CD14-positive monocyte (primary cell): Measurements from ENCODE around the gene PTPRN. TPM values are rescaled to one million over a fixed set of nuclear protein-coding genes. Genes with fewer than 3 reads are reported as not detected.

Source experiments
- DNase-seq, 3 donors: peaks; one replicate each; pipeline ENCODE4 v3.0.0-alpha.2; 2011 to 2022
- H2AFZ ChIP-seq: 2 replicates; pipeline ENCODE4 v1.6.0; 2012; ENCODE audit warnings: mild to moderate bottlenecking, low read depth, low read length, inconsistent platforms; ENCODE audit not compliant: insufficient read depth, poor library complexity, severe bottlenecking
- H3K27ac ChIP-seq, 2 donors: 1 replicate in 1 of 2; 2 replicates in 1 of 2; pipeline ENCODE4 v1.5.1; 2012 to 2013; ENCODE audit warnings: low read length in 2 of 2, control low read depth in 1 of 2, inconsistent platforms in 1 of 2, low read depth in 1 of 2, mild to moderate bottlenecking in 1 of 2
- H3K27me3 ChIP-seq, 2 donors: one replicate each; pipeline versions ENCODE4 v1.6.0 to v1.6.1; 2011 to 2013; ENCODE audit warnings: low read length in 2 of 2; ENCODE audit not compliant: control insufficient read depth in 2 of 2, insufficient read depth in 2 of 2
- H3K36me3 ChIP-seq, 2 donors: replicated peaks in 1 of 2; 1 replicate in 1 of 2; 2 replicates in 1 of 2; pipeline versions ENCODE4 v1.5.1 to v1.6.1; 2012 to 2013; ENCODE audit warnings: low read length in 2 of 2, control low read depth in 1 of 2, inconsistent platforms in 1 of 2, mild to moderate bottlenecking in 1 of 2; ENCODE audit not compliant: insufficient read depth in 2 of 2, control insufficient read depth in 1 of 2
- H3K4me1 ChIP-seq, 2 donors: 1 replicate in 1 of 2; 2 replicates in 1 of 2; pipeline versions ENCODE4 v1.5.1 to v1.6.1; 2012 to 2013; ENCODE audit warnings: low read length in 2 of 2, control low read depth in 1 of 2, inconsistent platforms in 1 of 2, mild to moderate bottlenecking in 1 of 2, moderate library complexity in 1 of 2; ENCODE audit not compliant: insufficient read depth in 2 of 2, control insufficient read depth in 1 of 2
- H3K4me2 ChIP-seq: replicated peaks from 2 replicates; pipeline ENCODE3; 2012; ENCODE audit warnings: low read length, moderate library complexity, mild to moderate bottlenecking; ENCODE audit not compliant: poor library complexity, severe bottlenecking; ENCODE audit errors: extremely low read depth
- H3K4me3 ChIP-seq, 3 experiments: fragments of 200-600 bp in 1 of 3; sonication (generic) in 1 of 3; replicated peaks in 1 of 3; 1 replicate in 2 of 3; 2 replicates in 1 of 3; pipeline ENCODE4 v1.5.1; 2011 to 2013; ENCODE audit warnings: low read length in 3 of 3, mild to moderate bottlenecking in 3 of 3, control low read depth in 2 of 3, low read depth in 2 of 3, inconsistent platforms in 1 of 3, moderate library complexity in 1 of 3
- H3K79me2 ChIP-seq: 2 replicates; pipeline ENCODE4 v1.6.0; 2012; ENCODE audit warnings: mild to moderate bottlenecking, control low read depth, inconsistent platforms, low read length, moderate library complexity; ENCODE audit not compliant: insufficient read depth
- H3K9ac ChIP-seq: 2 replicates; pipeline ENCODE4 v1.6.0; 2017; ENCODE audit warnings: low read length, mild to moderate bottlenecking; ENCODE audit not compliant: insufficient read depth, poor library complexity, severe bottlenecking
- H3K9me3 ChIP-seq, 2 donors: replicated peaks in 1 of 2; 1 replicate in 1 of 2; 2 replicates in 1 of 2; pipeline versions ENCODE4 v1.5.1 to v1.6.1; 2012 to 2013; ENCODE audit warnings: low read length in 2 of 2, control low read depth in 1 of 2; ENCODE audit not compliant: control insufficient read depth in 1 of 2, insufficient read depth in 1 of 2
- H4K20me1 ChIP-seq: 2 replicates; pipeline ENCODE4 v1.6.0; 2012; ENCODE audit warnings: mild to moderate bottlenecking, low read length, control low read depth, moderate library complexity; ENCODE audit not compliant: insufficient read depth
- H3K27ac Mint-ChIP-seq, 7 donors: one replicate each; pipeline ENCODE4 v1.8.0; 2020; ENCODE audit warnings: mild to moderate bottlenecking in 7 of 7, mixed read lengths in 7 of 7, moderate library complexity in 6 of 7, inconsistent platforms in 2 of 7
- H3K27me3 Mint-ChIP-seq, 3 donors: one replicate each; pipeline ENCODE4 v1.8.0; 2021 to 2022; ENCODE audit warnings: low read depth in 3 of 3, mild to moderate bottlenecking in 3 of 3, mixed read lengths in 3 of 3, moderate library complexity in 3 of 3, inconsistent platforms in 1 of 3
- H3K36me3 Mint-ChIP-seq, 2 donors: one replicate each; pipeline ENCODE4 v1.8.0; 2020; ENCODE audit warnings: mixed read lengths in 2 of 2, inconsistent platforms in 1 of 2, mild to moderate bottlenecking in 1 of 2
- H3K4me1 Mint-ChIP-seq: one replicate; pipeline ENCODE4 v1.8.0; 2020; ENCODE audit warnings: mild to moderate bottlenecking, mixed read lengths
- H3K4me3 Mint-ChIP-seq, 2 donors: one replicate each; pipeline ENCODE4 v1.8.0; 2020; ENCODE audit warnings: mild to moderate bottlenecking in 2 of 2, mixed read lengths in 2 of 2, moderate library complexity in 1 of 2
- H3K9me3 Mint-ChIP-seq, 7 donors: one replicate each; pipeline ENCODE4 v1.8.0; 2020 to 2022; ENCODE audit warnings: mixed read lengths in 7 of 7, mild to moderate bottlenecking in 6 of 7, moderate library complexity in 6 of 7, inconsistent platforms in 2 of 7
- WGBS: methylation state at CpG from one replicate; pipeline ENCODE4 v1.1.5; 2013; ENCODE audit warnings: missing lambda C conversion rate; ENCODE audit not compliant: insufficient coverage; 5-methylcytosine and 5-hydroxymethylcytosine counted together
- intact Hi-C, 2 donors: fragments of 100-400 bp; cut with micrococcal nuclease; formaldehyde crosslinking; loops; one replicate each; pipeline versions ENCODE4 v1.15.0 to v1.15.1; 2023
- polyA plus RNA-seq, 3 donors: library from polyadenylated mRNA; depleted of rRNA in 1 of 3; unstranded in 2 of 3; stranded (reverse) in 1 of 3; fragments of 300-500 nt in 2 of 3; fragments of >200 nt in 1 of 3; fragmentation: Illumina TruSeq in 2 of 3; gene quantifications; 1 replicate in 2 of 3; 2 replicates in 1 of 3; pipeline ENCODE4 v1.2.3, GENCODE V29; 2012 to 2021
- TF ChIP-seq, protein P1 (sequence below): fragments of 200-600 bp; IDR thresholded peaks from one replicate; pipeline ENCODE4 v1.8.0; 2022; ENCODE audit warnings: antibody characterized with exemption, mild to moderate bottlenecking

The PTPRN gene
- polyA plus RNA-seq, 3 donors = not detected

DNA sequence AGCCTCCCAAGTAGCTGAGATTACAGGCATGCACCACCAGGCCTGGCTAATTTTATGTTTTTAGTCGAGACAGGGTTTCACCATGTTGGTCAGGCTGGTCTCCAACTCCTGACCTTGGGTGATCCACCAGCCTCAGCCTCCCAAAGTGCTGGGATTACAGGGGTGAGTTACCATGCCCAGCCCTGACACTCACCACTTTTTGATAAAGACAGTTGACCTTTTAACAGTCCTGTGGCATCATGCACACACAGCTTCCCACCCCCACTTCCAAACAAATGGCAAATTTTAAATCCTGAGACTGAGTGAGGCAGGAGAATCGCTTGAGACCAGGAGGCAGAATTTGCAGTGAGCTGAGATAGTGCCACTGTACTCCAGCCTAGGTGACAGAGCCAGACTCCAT lies 36.2 kb downstream of the PTPRN start:
- no peak overlapping the region for H3K27ac Mint-ChIP-seq
- Histone ChIP-seq H4K20me1 (no peaks in the 10 kb centered on the region), H3K79me2 (no peaks in the 10 kb centered on the region), H3K27ac (no peak overlapping the region), H2AFZ (no peak overlapping the region), H3K27me3 (no peaks in the 10 kb centered on the region), H3K4me3 (no peak overlapping the region), H3K9me3 (no peaks in the 10 kb centered on the region), H3K4me2 (no peak overlapping the region), H3K4me1 (peaks cover 5 to 7% of the 10 kb centered on the region in 2 donors), H3K36me3 (no peaks in the 10 kb centered on the region), H3K9ac (no peak overlapping the region)
- no peak for DNase-seq
- no peak overlapping the region for H3K4me3 Mint-ChIP-seq
- H3K9me3 Mint-ChIP-seq = no peaks in the 10 kb centered on the region
- TF ChIP-seq, protein P1, sequence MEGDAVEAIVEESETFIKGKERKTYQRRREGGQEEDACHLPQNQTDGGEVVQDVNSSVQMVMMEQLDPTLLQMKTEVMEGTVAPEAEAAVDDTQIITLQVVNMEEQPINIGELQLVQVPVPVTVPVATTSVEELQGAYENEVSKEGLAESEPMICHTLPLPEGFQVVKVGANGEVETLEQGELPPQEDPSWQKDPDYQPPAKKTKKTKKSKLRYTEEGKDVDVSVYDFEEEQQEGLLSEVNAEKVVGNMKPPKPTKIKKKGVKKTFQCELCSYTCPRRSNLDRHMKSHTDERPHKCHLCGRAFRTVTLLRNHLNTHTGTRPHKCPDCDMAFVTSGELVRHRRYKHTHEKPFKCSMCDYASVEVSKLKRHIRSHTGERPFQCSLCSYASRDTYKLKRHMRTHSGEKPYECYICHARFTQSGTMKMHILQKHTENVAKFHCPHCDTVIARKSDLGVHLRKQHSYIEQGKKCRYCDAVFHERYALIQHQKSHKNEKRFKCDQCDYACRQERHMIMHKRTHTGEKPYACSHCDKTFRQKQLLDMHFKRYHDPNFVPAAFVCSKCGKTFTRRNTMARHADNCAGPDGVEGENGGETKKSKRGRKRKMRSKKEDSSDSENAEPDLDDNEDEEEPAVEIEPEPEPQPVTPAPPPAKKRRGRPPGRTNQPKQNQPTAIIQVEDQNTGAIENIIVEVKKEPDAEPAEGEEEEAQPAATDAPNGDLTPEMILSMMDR = no peak
- H3K27me3 Mint-ChIP-seq = peaks cover 9 to 25% (median 16%) of the 10 kb centered on the region in 3 donors
- peaks cover 7% of the 10 kb centered on the region for H3K4me1 Mint-ChIP-seq
- 90% methylated on average over 1 of the region's 2 CpGs for WGBS
- H3K36me3 Mint-ChIP-seq = no peaks in the 10 kb centered on the region
- intact Hi-C loops = no loop called here

DNA sequence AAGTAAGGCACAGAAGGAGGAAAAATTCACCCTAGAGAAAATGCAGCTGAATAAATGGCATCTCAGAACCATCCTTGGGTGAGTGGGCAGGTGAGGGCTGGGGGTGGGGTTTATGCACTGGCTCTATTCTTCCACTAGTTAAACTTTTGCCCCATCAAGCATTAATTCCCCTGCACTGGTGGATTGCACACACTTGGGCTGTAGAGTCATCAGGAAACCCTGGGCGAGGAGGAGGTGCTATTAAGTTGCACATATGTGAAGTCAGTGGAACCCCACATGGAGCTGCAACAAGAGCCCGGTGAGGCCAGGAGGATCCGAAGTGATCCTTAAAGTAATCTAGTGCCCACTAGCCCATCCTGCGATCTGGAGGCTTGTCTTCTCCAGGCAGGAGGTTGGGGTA lies 36.8 kb downstream of the PTPRN start:
- H3K4me2 ChIP-seq = no peak overlapping the region

More for the DNA sequence above, 36.8 kb downstream of the PTPRN start:
- no peaks in the 10 kb centered on the region for H3K27me3 ChIP-seq
- DNase-seq = no peak
- no peak overlapping the region for H2AFZ ChIP-seq
- H3K4me3 Mint-ChIP-seq = peak overlapping the region in 1 of 2 donors; percentile 42
- no peak overlapping the region for H3K4me3 ChIP-seq
- H3K36me3 ChIP-seq = no peaks in the 10 kb centered on the region
- peaks cover under 1% of the 10 kb centered on the region for H3K4me1 Mint-ChIP-seq
- peaks cover 8 to 21% (median 16%) of the 10 kb centered on the region in 3 donors for H3K27me3 Mint-ChIP-seq
- no peak overlapping the region for H3K27ac ChIP-seq
- WGBS = 93% methylated on average over 3 of the region's 4 CpGs
- H3K4me1 ChIP-seq = peaks cover 0 to under 1% of the 10 kb centered on the region in 2 donors
- no peaks in the 10 kb centered on the region for H4K20me1 ChIP-seq
- TF ChIP-seq, protein P1 = no peak
- H3K79me2 ChIP-seq = no peaks in the 10 kb centered on the region
- no peaks in the 10 kb centered on the region for H3K9me3 Mint-ChIP-seq
- no peak overlapping the region for H3K9ac ChIP-seq
- H3K9me3 ChIP-seq = no peaks in the 10 kb centered on the region
- intact Hi-C loops = no loop called here
- no peak overlapping the region for H3K27ac Mint-ChIP-seq
- H3K36me3 Mint-ChIP-seq = no peaks in the 10 kb centered on the region
